ENCODE measurements around the gene MYOCD. TPM values are rescaled to one million over a fixed set of nuclear protein-coding genes. Genes with fewer than 3 reads are reported as not detected.

The MYOCD gene
- total and polyA plus RNA-seq, 9 donors = 2.3 to 44.4 (median 9.1) TPM

DNA sequence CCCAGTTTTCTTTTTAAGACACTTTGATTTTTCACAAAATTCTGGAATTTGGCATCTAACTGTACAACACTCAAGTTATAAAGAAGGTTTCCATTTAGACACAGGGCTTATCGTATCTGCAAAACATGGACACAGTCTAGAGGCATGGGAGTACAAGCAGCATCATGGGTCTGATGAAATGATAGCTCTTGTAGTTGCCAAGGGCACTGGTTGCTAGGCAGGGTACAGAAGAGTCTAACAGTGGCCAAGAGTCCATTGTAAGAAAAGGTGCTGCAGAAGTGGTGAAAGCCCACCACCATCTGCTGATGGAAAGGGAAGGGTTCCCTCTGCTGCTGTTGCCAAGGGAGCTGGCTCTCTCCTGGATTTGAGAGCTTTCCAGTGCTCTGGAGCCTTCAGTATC is 20.8 kb downstream of the MYOCD start:
- no peak for DNase-seq
- Histone ChIP-seq H3K27ac (no peak overlapping the region), H3K27me3 (no peaks in the 10 kb centered on the region), H3K4me3 (no peak overlapping the region), H3K4me1 (ENCODE audit: insufficient read depth) (peaks cover 2% of the 10 kb centered on the region), H3K9me3 (no peaks in the 10 kb centered on the region), H3K36me3 (no peaks in the 10 kb centered on the region)
- intact Hi-C loops (cut with DNase I) = no loop called here
- 85 to 95% (median 94%) methylated on average over 1 of the region's 1 CpG for WGBS, 3 donors
- TF ChIP-seq POLR2A (IDR thresholded peaks at IDR 0.05) (no peak), EP300 (IDR thresholded peaks at IDR 0.05) (no peak)
- TF ChIP-seq, protein P1, sequence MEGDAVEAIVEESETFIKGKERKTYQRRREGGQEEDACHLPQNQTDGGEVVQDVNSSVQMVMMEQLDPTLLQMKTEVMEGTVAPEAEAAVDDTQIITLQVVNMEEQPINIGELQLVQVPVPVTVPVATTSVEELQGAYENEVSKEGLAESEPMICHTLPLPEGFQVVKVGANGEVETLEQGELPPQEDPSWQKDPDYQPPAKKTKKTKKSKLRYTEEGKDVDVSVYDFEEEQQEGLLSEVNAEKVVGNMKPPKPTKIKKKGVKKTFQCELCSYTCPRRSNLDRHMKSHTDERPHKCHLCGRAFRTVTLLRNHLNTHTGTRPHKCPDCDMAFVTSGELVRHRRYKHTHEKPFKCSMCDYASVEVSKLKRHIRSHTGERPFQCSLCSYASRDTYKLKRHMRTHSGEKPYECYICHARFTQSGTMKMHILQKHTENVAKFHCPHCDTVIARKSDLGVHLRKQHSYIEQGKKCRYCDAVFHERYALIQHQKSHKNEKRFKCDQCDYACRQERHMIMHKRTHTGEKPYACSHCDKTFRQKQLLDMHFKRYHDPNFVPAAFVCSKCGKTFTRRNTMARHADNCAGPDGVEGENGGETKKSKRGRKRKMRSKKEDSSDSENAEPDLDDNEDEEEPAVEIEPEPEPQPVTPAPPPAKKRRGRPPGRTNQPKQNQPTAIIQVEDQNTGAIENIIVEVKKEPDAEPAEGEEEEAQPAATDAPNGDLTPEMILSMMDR (IDR thresholded peaks at IDR 0.05) = no peak

DNA sequence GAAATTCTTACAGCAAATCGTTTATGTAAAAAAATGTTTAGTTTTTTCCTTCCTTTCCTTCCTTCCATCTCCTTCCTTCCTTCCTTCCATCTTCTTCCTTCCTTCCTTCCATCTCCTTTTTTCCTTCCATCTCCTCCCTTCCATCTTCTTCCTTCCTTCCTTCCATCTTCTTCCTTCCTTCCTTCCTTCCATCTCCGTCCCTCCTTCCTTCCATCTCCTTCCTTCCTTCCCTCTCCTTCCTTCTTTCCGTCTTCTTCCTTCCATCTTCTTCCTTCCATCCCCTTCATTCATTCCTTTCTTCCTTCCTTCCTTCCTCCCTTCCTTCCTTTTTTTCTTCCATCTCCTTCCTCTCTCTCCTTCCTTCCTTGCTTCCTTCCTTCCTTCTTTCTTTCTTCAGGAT is 22.7 kb downstream of the MYOCD start:
- Histone ChIP-seq H3K27me3 (no peaks in the 10 kb centered on the region), H3K9me3 (no peaks in the 10 kb centered on the region), H3K36me3 (no peaks in the 10 kb centered on the region), H3K27ac (no peak overlapping the region), H3K4me1 (ENCODE audit: insufficient read depth) (no peaks in the 10 kb centered on the region), H3K4me3 (no peak overlapping the region)
- intact Hi-C loops (cut with DNase I) = no loop called here
- no peak for DNase-seq
- TF ChIP-seq, protein P1 (IDR thresholded peaks at IDR 0.05) = no peak
- TF ChIP-seq EP300 (IDR thresholded peaks at IDR 0.05) = no peak
- no peak for TF ChIP-seq POLR2A (IDR thresholded peaks at IDR 0.05)
- 87 to 95% (median 91%) methylated on average over 3 of the region's 3 CpGs for WGBS, 3 donors

DNA sequence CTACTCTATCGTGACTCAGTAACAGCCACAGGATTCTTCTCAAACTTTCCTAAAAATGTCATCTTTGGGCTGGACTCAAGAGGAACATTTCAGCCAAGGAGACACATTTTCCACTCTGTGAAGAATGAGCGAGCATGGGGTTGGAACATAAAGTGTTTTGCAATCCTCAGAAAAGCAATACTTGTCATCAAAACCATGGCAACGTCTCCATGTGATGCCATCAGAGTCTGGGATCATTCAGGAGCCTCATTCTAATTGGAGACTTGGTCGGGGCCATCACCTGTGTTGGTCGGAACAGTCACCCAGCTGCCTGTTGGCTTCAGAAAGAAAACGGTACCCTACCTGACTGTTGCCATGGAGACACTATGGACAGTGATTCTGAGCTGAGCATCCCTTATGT is 25.5 kb downstream of the MYOCD start:
- H3K36me3 ChIP-seq = no peaks in the 10 kb centered on the region
- 55 to 87% (median 82%) methylated on average over 6 of the region's 6 CpGs for WGBS, 3 donors
- DNase-seq = peak in 1 of 5 donors; percentile 28
- H3K4me1 ChIP-seq (ENCODE audit: insufficient read depth) = no peaks in the 10 kb centered on the region
- no peaks in the 10 kb centered on the region for H3K9me3 ChIP-seq
- intact Hi-C loops (cut with DNase I) = no loop called here
- TF ChIP-seq, protein P1 (IDR thresholded peaks at IDR 0.05) = no peak
- TF ChIP-seq EP300 (IDR thresholded peaks at IDR 0.05) = peak; percentile 79
- H3K4me3 ChIP-seq = no peak overlapping the region
- no peaks in the 10 kb centered on the region for H3K27me3 ChIP-seq
- H3K27ac ChIP-seq = no peak overlapping the region

DNA sequence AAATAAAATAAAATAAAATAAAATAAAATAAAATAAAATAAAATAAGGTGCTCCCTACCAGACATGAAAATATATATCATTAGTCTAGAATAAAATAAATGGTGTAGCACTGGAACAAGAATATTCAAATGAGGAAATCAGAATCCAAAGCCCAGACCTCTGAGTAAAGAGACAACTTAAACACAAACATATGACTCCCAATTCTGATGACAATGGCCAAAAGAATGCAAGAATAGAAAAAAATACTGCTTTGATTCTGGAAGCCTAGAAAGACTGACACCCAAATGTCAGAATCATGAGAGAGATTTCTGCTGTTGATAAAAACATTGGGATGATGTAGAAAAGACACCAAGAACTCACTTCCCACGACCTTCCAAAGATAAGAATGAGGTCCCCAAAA is 27.9 kb downstream of the MYOCD start:
- 53 to 76% (median 67%) methylated on average over 1 of the region's 1 CpG for WGBS, 3 donors
- Histone ChIP-seq H3K4me1 (ENCODE audit: insufficient read depth) (no peaks in the 10 kb centered on the region), H3K4me3 (no peak overlapping the region), H3K27ac (no peak overlapping the region), H3K9me3 (no peaks in the 10 kb centered on the region), H3K36me3 (no peaks in the 10 kb centered on the region), H3K27me3 (no peaks in the 10 kb centered on the region)
- DNase-seq = no peak
- intact Hi-C loops (cut with DNase I) = no loop called here
- TF ChIP-seq, protein P1 (IDR thresholded peaks at IDR 0.05) = no peak
- TF ChIP-seq POLR2A (IDR thresholded peaks at IDR 0.05) = no peak
- TF ChIP-seq EP300 (IDR thresholded peaks at IDR 0.05) = no peak

DNA sequence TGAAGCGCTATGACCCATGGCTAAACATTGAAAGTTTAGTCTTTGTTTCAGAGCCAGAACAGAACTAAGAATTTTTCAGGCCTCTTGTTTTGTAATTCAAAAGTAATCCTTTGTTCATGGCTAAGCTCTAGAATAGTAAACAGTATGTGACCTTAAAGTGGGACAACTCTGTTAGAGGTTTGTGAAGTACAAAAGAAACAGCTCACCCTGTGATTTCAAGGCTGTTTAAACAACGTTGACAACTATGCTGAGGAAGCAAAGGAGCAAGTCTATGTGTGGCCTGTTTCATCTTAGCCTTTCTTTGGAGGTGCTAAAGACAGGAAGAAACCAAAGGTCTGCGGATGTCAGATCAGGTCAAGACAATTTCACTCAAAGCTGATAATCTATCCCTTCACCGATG is 40.4 kb downstream of the MYOCD start:
- TF ChIP-seq, protein P1 (IDR thresholded peaks at IDR 0.05) = no peak
- TF ChIP-seq POLR2A (IDR thresholded peaks at IDR 0.05) (no peak), EP300 (IDR thresholded peaks at IDR 0.05) (no peak)
- intact Hi-C loops (cut with DNase I) = no loop called here
- Histone ChIP-seq H3K4me1 (ENCODE audit: insufficient read depth) (no peaks in the 10 kb centered on the region), H3K9me3 (no peaks in the 10 kb centered on the region), H3K27ac (no peak overlapping the region), H3K36me3 (no peaks in the 10 kb centered on the region), H3K27me3 (no peaks in the 10 kb centered on the region), H3K4me3 (no peak overlapping the region)
- 66 to 72% (median 68%) methylated on average over 4 of the region's 4 CpGs for WGBS, 3 donors
- no peak for DNase-seq

Data from ovary (tissue), 9 donors.